Astrocyte (in vitro differentiated cells and primary cell): Measurements from ENCODE around the gene LAMP1. TPM values are rescaled to one million over a fixed set of nuclear protein-coding genes. Genes with fewer than 3 reads are reported as not detected.

Experiments used
- DNase-seq: peaks from one replicate; pipeline ENCODE4 v3.0.0-alpha.2; 2010; ENCODE audit warnings: low read depth
- FAIRE-seq: peaks from 2 replicates; lab custom pipeline; 2011; peaks lifted over from hg19 to GRCh38; lab: Jason Lieb, UNC
- H2AFZ ChIP-seq: 2 replicates; pipeline ENCODE4 v1.6.0; 2012; ENCODE audit warnings: low read depth, low read length, inconsistent platforms
- H3K27ac ChIP-seq: 2 replicates; pipeline ENCODE4 v1.5.1; 2011; ENCODE audit warnings: low read depth, low read length, inconsistent platforms
- H3K27me3 ChIP-seq: 2 replicates; pipeline ENCODE4 v1.6.0; 2011; ENCODE audit warnings: low read length, inconsistent platforms; ENCODE audit not compliant: insufficient read depth
- H3K36me3 ChIP-seq: 2 replicates; pipeline ENCODE4 v1.5.1; 2011; ENCODE audit warnings: low read length, inconsistent platforms; ENCODE audit not compliant: insufficient read depth
- H3K4me1 ChIP-seq: 2 replicates; pipeline ENCODE4 v1.5.1; 2011; ENCODE audit warnings: low read length, inconsistent platforms; ENCODE audit not compliant: insufficient read depth
- H3K4me2 ChIP-seq: 2 replicates; pipeline ENCODE4 v1.6.0; 2012; ENCODE audit warnings: low read length, inconsistent platforms
- H3K4me3 ChIP-seq: 2 replicates; pipeline ENCODE4 v1.5.1; 2011; ENCODE audit warnings: low read depth, mild to moderate bottlenecking, low read length, inconsistent platforms; ENCODE audit not compliant: insufficient read depth
- H3K79me2 ChIP-seq: 2 replicates; pipeline ENCODE4 v1.6.0; 2012; ENCODE audit warnings: mild to moderate bottlenecking, low read length, inconsistent platforms; ENCODE audit not compliant: insufficient read depth
- H3K9ac ChIP-seq: 2 replicates; pipeline ENCODE4 v1.6.0; 2012; ENCODE audit warnings: mild to moderate bottlenecking, low read length, inconsistent platforms
- H3K9me3 ChIP-seq: 2 replicates; pipeline ENCODE4 v1.5.1; 2012; ENCODE audit warnings: low read depth, mild to moderate bottlenecking, low read length, inconsistent platforms; ENCODE audit not compliant: insufficient read depth
- H4K20me1 ChIP-seq: 2 replicates; pipeline ENCODE4 v1.6.0; 2012; ENCODE audit warnings: low read length, inconsistent platforms; ENCODE audit not compliant: insufficient read depth
- H3K27ac Mint-ChIP-seq: one replicate; pipeline ENCODE4 v1.8.0; 2021; ENCODE audit warnings: mild to moderate bottlenecking, mixed read lengths; ENCODE audit not compliant: unreplicated experiment
- H3K27me3 Mint-ChIP-seq: one replicate; pipeline ENCODE4 v1.8.0; 2021; ENCODE audit warnings: low read depth, mixed read lengths; ENCODE audit not compliant: unreplicated experiment
- H3K36me3 Mint-ChIP-seq: one replicate; pipeline ENCODE4 v1.8.0; 2021; ENCODE audit warnings: low read depth, mixed read lengths; ENCODE audit not compliant: unreplicated experiment
- H3K4me1 Mint-ChIP-seq: one replicate; pipeline ENCODE4 v1.8.0; 2021; ENCODE audit warnings: low read depth, mixed read lengths; ENCODE audit not compliant: unreplicated experiment
- H3K4me3 Mint-ChIP-seq: one replicate; pipeline ENCODE4 v1.8.0; 2021; ENCODE audit warnings: mild to moderate bottlenecking, moderate library complexity, mixed read lengths; ENCODE audit not compliant: unreplicated experiment
- H3K9me3 Mint-ChIP-seq: one replicate; pipeline ENCODE4 v1.8.0; 2021; ENCODE audit warnings: mild to moderate bottlenecking, mixed read lengths; ENCODE audit not compliant: unreplicated experiment
- CTCF ChIP-seq: IDR thresholded peaks from 2 replicates; pipeline ENCODE4 v1.5.1; 2011; ENCODE audit warnings: low read depth, mild to moderate bottlenecking, inconsistent platforms, low read length, moderate library complexity; ENCODE audit not compliant: insufficient read depth
- EZH2 ChIP-seq: IDR thresholded peaks from 2 replicates; pipeline ENCODE4 v1.6.1; 2012; ENCODE audit warnings: mild to moderate bottlenecking, low read length, inconsistent platforms; ENCODE audit not compliant: insufficient read depth
- total RNA-seq: library from RNA; stranded (reverse); gene quantifications from 2 replicates; pipeline ENCODE4 v1.2.1, GENCODE V29; 2021

LAMP1 gene
- total RNA-seq, 1 donor from 2014 or later: 313 TPM

- TF ChIP-seq CTCF (no peak), EZH2 (no peak)
- Histone ChIP-seq H3K79me2 (no peaks in the 10 kb centered on the region), H3K36me3 (no peaks in the 10 kb centered on the region), H3K27me3 (peaks cover 22% of the 10 kb centered on the region), H3K4me2 (peak overlapping the region; percentile 11), H3K4me3 (no peak overlapping the region), H3K9me3 (no peaks in the 10 kb centered on the region), H3K4me1 (no peaks in the 10 kb centered on the region), H4K20me1 (no peaks in the 10 kb centered on the region), H3K27ac (no peak overlapping the region), H2AFZ (no peak overlapping the region), H3K9ac (no peak overlapping the region)
- H3K27ac Mint-ChIP-seq: no peak overlapping the region
- H3K9me3 Mint-ChIP-seq: no peaks in the 10 kb centered on the region
- H3K27me3 Mint-ChIP-seq: peaks cover 28% of the 10 kb centered on the region
- H3K36me3 Mint-ChIP-seq: no peaks in the 10 kb centered on the region
- FAIRE-seq: no peak
- peak; percentile 72 for DNase-seq
- peaks cover 6% of the 10 kb centered on the region for H3K4me1 Mint-ChIP-seq
- H3K4me3 Mint-ChIP-seq: no peak overlapping the region
Measured at GRCh38 chr13:113357529-113357928, 60.5 kb downstream of the LAMP1 start.

- no peaks in the 10 kb centered on the region for H3K36me3 ChIP-seq
- no peak overlapping the region for H2AFZ ChIP-seq
- H3K4me2 ChIP-seq: no peak overlapping the region
- H3K36me3 Mint-ChIP-seq: no peaks in the 10 kb centered on the region
- no peaks in the 10 kb centered on the region for H4K20me1 ChIP-seq
- H3K9ac ChIP-seq: no peak overlapping the region
- peaks cover 6% of the 10 kb centered on the region for H3K4me1 Mint-ChIP-seq
- H3K9me3 Mint-ChIP-seq: no peaks in the 10 kb centered on the region
- TF ChIP-seq EZH2: no peak
- no peak for TF ChIP-seq CTCF
- H3K27ac Mint-ChIP-seq: no peak overlapping the region
- no peaks in the 10 kb centered on the region for H3K79me2 ChIP-seq
- no peak for FAIRE-seq
- DNase-seq: peak; percentile 72
- H3K9me3 ChIP-seq: no peaks in the 10 kb centered on the region
- no peak overlapping the region for H3K4me3 Mint-ChIP-seq
- H3K27ac ChIP-seq: no peak overlapping the region
- peaks cover 29% of the 10 kb centered on the region for H3K27me3 ChIP-seq
- H3K4me1 ChIP-seq: no peaks in the 10 kb centered on the region
- peaks cover 31% of the 10 kb centered on the region for H3K27me3 Mint-ChIP-seq
- H3K4me3 ChIP-seq: no peak overlapping the region
Measured at GRCh38 chr13:113358653-113359190, 61.7 kb downstream of the LAMP1 start.

GRCh38 chr13:113359571-113359970, 62.5 kb downstream of the LAMP1 start:
- no peaks in the 10 kb centered on the region for H3K4me1 ChIP-seq
- Mint-ChIP-seq H3K9me3 (no peaks in the 10 kb centered on the region), H3K4me3 (no peak overlapping the region), H3K36me3 (no peaks in the 10 kb centered on the region), H3K27me3 (peaks cover 30% of the 10 kb centered on the region), H3K4me1 (peaks cover 6% of the 10 kb centered on the region), H3K27ac (no peak overlapping the region)
- no peak overlapping the region for H2AFZ ChIP-seq
- no peak overlapping the region for H3K4me2 ChIP-seq
- TF ChIP-seq CTCF (no peak), EZH2 (no peak)
- H3K9ac ChIP-seq: no peak overlapping the region
- H3K27ac ChIP-seq: no peak overlapping the region
- no peaks in the 10 kb centered on the region for H3K79me2 ChIP-seq
- FAIRE-seq (no peak), DNase-seq (no peak)
- no peaks in the 10 kb centered on the region for H3K9me3 ChIP-seq
- H3K36me3 ChIP-seq: no peaks in the 10 kb centered on the region
- H3K27me3 ChIP-seq: peaks cover 30% of the 10 kb centered on the region
- H3K4me3 ChIP-seq: no peak overlapping the region
- H4K20me1 ChIP-seq: no peaks in the 10 kb centered on the region
